Measurements from ENCODE around the gene PLEKHH2.
"Not testable (repeated sequence)": the region's sequence is repeated elsewhere in the genome, so short reads cannot be mapped to it uniquely, and the experiment has no call there.

PLEKHH2 gene

GRCh38 chr2:43637030-43637803 is at the start of gene PLEKHH2:
TSS of gene PLEKHH2 (plus strand) at chr2:43637260. CDS start at chr2:43644674, 7,414 bp downstream.
- DNase-seq (ENCODE audit: low spot score) = peak; percentile 97

GRCh38 chr2:43592443-43592842 is 44.6 kb upstream of the PLEKHH2 start:
- DNase-seq (ENCODE audit: low spot score) = no peak

- no peak for DNase-seq (ENCODE audit: low spot score)
Measured at GRCh38 chr2:43593254-43593653, 43.8 kb upstream of the PLEKHH2 start.

GRCh38 chr2:43594875-43595274 is 42.2 kb upstream of the PLEKHH2 start:
- no peak for DNase-seq (ENCODE audit: low spot score)

GRCh38 chr2:43595603-43596412 is 41.3 kb upstream of the PLEKHH2 start, which contains the start of gene THADA:
TSS of gene THADA (minus strand) at chr2:43596038. CDS start at chr2:43592392, 3,646 bp downstream.
- peak; percentile 95 for DNase-seq (ENCODE audit: low spot score)

GRCh38 chr2:43600596-43600995 is 36.5 kb upstream of the PLEKHH2 start:
- DNase-seq (ENCODE audit: low spot score) = not testable (repeated sequence)

GRCh38 chr2:43604674-43605073 is 32.4 kb upstream of the PLEKHH2 start:
- DNase-seq (ENCODE audit: low spot score) = no peak

GRCh38 chr2:43605079-43605655 is 31.9 kb upstream of the PLEKHH2 start:
- peak; percentile 54 for DNase-seq (ENCODE audit: low spot score)

- no peak for DNase-seq (ENCODE audit: low spot score)
Measured at GRCh38 chr2:43605851-43606250, 31.2 kb upstream of the PLEKHH2 start.

GRCh38 chr2:43609290-43609918 is 27.7 kb upstream of the PLEKHH2 start:
- peak; percentile 65 for DNase-seq (ENCODE audit: low spot score)

- DNase-seq (ENCODE audit: low spot score) = no peak
Measured at GRCh38 chr2:43610361-43610760, 26.7 kb upstream of the PLEKHH2 start.

GRCh38 chr2:43611987-43612894 is 24.8 kb upstream of the PLEKHH2 start:
- peak; percentile 73 for DNase-seq (ENCODE audit: low spot score)

- no peak for DNase-seq (ENCODE audit: low spot score)
Measured at GRCh38 chr2:43612944-43613343, 24.1 kb upstream of the PLEKHH2 start.

GRCh38 chr2:43616967-43617680 is 19.9 kb upstream of the PLEKHH2 start:
- no peak for DNase-seq (ENCODE audit: low spot score)

GRCh38 chr2:43619511-43619910 is 17.5 kb upstream of the PLEKHH2 start:
- DNase-seq (ENCODE audit: low spot score) = no peak

GRCh38 chr2:43622931-43623451 is 14.1 kb upstream of the PLEKHH2 start:
- DNase-seq (ENCODE audit: low spot score) = no peak

- DNase-seq (ENCODE audit: low spot score) = no peak
Measured at GRCh38 chr2:43631618-43632317, 5.3 kb upstream of the PLEKHH2 start.

GRCh38 chr2:43634604-43635306 is 2.3 kb upstream of the PLEKHH2 start:
- DNase-seq (ENCODE audit: low spot score) = no peak

GRCh38 chr2:43636153-43636552 is 907 bp upstream of the PLEKHH2 start:
- DNase-seq (ENCODE audit: low spot score) = not testable (repeated sequence)
